GM23338 (cell line): ENCODE measurements around the gene PRR11.

Source experiments
- TF ChIP-seq, protein P1 (sequence below), 2 experiments: fragments of 200-600 bp in 1 of 2; sonication (generic) in 1 of 2; conservative IDR thresholded peaks; 2 replicates each; pipeline versions ENCODE4 v1.5.1 to v1.6.1; 2016 to 2017; ENCODE audit warnings: antibody characterized with exemption in 2 of 2, low read depth in 2 of 2, mild to moderate bottlenecking in 2 of 2, moderate library complexity in 1 of 2
- TF ChIP-seq, protein P2 (sequence below): IDR thresholded peaks from one replicate; pipeline ENCODE4 v1.6.1; 2018; ENCODE audit warnings: antibody characterized with exemption; ENCODE audit not compliant: unreplicated experiment

DNA sequence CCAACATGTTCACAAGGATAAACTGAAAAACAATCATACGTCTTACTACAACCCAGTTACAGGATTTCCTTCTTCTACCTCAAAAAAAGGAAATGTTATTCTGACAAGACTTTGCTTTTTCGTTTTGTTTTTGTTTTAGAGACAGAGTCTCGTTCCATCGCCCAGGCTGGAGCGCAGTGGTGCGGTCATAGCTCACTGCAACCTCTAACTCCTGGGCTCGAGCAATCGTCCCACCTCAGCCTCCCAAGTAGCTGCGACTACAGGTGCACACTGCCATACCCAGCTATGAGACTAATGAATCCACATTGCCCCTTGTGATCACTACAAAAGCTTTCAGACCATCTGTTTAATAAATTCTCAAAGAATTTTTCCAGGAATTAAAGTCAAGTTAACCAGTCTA, 40.1 kb upstream of the PRR11 start:
- TF ChIP-seq, protein P1, sequence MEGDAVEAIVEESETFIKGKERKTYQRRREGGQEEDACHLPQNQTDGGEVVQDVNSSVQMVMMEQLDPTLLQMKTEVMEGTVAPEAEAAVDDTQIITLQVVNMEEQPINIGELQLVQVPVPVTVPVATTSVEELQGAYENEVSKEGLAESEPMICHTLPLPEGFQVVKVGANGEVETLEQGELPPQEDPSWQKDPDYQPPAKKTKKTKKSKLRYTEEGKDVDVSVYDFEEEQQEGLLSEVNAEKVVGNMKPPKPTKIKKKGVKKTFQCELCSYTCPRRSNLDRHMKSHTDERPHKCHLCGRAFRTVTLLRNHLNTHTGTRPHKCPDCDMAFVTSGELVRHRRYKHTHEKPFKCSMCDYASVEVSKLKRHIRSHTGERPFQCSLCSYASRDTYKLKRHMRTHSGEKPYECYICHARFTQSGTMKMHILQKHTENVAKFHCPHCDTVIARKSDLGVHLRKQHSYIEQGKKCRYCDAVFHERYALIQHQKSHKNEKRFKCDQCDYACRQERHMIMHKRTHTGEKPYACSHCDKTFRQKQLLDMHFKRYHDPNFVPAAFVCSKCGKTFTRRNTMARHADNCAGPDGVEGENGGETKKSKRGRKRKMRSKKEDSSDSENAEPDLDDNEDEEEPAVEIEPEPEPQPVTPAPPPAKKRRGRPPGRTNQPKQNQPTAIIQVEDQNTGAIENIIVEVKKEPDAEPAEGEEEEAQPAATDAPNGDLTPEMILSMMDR (conservative IDR thresholded peaks at IDR 0.05; ENCODE audit: low read depth in 2 of 2): no peak
- TF ChIP-seq, protein P2, sequence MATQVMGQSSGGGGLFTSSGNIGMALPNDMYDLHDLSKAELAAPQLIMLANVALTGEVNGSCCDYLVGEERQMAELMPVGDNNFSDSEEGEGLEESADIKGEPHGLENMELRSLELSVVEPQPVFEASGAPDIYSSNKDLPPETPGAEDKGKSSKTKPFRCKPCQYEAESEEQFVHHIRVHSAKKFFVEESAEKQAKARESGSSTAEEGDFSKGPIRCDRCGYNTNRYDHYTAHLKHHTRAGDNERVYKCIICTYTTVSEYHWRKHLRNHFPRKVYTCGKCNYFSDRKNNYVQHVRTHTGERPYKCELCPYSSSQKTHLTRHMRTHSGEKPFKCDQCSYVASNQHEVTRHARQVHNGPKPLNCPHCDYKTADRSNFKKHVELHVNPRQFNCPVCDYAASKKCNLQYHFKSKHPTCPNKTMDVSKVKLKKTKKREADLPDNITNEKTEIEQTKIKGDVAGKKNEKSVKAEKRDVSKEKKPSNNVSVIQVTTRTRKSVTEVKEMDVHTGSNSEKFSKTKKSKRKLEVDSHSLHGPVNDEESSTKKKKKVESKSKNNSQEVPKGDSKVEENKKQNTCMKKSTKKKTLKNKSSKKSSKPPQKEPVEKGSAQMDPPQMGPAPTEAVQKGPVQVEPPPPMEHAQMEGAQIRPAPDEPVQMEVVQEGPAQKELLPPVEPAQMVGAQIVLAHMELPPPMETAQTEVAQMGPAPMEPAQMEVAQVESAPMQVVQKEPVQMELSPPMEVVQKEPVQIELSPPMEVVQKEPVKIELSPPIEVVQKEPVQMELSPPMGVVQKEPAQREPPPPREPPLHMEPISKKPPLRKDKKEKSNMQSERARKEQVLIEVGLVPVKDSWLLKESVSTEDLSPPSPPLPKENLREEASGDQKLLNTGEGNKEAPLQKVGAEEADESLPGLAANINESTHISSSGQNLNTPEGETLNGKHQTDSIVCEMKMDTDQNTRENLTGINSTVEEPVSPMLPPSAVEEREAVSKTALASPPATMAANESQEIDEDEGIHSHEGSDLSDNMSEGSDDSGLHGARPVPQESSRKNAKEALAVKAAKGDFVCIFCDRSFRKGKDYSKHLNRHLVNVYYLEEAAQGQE: no peak
